Measurements from ENCODE around the gene SFXN3.

DNA sequence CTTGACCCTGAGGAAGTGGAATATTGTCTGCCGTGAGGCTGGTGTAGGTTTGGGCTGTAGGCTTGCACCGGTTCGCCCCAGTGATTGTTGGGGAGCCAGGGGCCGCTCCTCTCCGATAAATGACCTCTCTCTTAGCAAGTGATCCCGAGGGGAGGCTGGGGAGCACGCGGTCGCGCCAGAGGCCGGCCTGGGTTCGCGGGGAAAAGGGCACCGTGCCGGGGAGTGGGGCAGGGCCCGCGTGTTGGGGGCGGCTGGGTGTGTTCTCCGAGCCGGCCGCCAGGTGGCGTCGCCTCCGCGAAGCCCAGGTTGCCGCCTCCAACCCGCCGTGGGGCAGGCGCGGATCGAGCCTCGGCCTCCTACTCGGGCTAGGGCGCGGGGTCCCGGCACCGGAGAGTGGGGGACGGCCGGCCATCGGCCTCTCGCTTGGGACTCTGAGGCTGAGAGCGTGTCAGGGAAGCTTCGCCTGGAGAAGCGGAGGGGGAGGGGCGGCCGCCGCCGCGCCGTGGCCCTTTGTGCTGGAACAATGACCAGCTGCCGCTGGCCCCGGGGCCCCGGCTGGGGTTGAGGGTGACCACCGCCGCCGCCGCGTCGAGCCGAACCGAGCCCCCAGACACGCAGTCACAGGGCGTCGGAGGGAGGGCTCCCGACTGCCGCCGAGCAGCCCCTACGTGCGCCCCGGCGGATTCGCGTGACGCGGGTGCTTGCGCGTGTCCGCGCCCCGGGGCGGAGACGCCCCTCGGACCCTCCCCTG, 31.9 kb upstream of the SFXN3 start:
- TF ChIP-seq, protein P1, sequence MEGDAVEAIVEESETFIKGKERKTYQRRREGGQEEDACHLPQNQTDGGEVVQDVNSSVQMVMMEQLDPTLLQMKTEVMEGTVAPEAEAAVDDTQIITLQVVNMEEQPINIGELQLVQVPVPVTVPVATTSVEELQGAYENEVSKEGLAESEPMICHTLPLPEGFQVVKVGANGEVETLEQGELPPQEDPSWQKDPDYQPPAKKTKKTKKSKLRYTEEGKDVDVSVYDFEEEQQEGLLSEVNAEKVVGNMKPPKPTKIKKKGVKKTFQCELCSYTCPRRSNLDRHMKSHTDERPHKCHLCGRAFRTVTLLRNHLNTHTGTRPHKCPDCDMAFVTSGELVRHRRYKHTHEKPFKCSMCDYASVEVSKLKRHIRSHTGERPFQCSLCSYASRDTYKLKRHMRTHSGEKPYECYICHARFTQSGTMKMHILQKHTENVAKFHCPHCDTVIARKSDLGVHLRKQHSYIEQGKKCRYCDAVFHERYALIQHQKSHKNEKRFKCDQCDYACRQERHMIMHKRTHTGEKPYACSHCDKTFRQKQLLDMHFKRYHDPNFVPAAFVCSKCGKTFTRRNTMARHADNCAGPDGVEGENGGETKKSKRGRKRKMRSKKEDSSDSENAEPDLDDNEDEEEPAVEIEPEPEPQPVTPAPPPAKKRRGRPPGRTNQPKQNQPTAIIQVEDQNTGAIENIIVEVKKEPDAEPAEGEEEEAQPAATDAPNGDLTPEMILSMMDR (IDR thresholded peaks at IDR 0.05), result peak; percentile 95 to 98
- peak; percentile 54 to 86 for TF ChIP-seq POLR2A (IDR thresholded peaks at IDR 0.05)
- TF ChIP-seq POLR2AphosphoS5 (IDR thresholded peaks at IDR 0.05), result no peak
- TF ChIP-seq EP300 (IDR thresholded peaks at IDR 0.05), result no peak
